Measurements from ENCODE around the gene CPSF7.

CPSF7 gene

DNA sequence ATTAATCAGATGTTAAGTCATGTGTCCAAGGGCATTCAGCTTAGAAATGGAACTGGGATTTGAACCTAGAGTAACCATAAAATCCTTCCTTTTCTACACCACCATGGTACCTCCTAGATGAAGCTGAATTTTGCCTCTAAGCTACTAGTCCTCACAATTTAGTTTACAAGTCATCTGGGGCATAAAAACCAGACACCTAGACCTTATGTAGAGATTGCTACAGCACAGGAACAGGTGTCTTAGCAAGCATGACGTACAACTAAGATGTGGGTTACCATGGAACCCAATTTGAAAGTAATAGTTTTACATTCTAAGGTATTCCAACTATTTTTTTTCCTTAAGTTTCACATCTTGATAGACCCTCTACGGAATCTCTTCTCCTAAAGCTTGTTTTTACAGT, 28.2 kb downstream of the CPSF7 start:
- no peak for TF ChIP-seq EZH2 (IDR thresholded peaks at IDR 0.05; ENCODE audit: borderline replicate concordance, low read depth, low read length, severe bottlenecking)
- TF ChIP-seq, protein P1, sequence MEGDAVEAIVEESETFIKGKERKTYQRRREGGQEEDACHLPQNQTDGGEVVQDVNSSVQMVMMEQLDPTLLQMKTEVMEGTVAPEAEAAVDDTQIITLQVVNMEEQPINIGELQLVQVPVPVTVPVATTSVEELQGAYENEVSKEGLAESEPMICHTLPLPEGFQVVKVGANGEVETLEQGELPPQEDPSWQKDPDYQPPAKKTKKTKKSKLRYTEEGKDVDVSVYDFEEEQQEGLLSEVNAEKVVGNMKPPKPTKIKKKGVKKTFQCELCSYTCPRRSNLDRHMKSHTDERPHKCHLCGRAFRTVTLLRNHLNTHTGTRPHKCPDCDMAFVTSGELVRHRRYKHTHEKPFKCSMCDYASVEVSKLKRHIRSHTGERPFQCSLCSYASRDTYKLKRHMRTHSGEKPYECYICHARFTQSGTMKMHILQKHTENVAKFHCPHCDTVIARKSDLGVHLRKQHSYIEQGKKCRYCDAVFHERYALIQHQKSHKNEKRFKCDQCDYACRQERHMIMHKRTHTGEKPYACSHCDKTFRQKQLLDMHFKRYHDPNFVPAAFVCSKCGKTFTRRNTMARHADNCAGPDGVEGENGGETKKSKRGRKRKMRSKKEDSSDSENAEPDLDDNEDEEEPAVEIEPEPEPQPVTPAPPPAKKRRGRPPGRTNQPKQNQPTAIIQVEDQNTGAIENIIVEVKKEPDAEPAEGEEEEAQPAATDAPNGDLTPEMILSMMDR (IDR thresholded peaks at IDR 0.05; ENCODE audit: borderline replicate concordance, extremely low read depth, low read length, poor library complexity, severe bottlenecking), result no peak
- ATAC-seq (ENCODE audit: insufficient read depth, low read depth), result 0 out of 3 replicates have a peak, but pooled peaks have one; percentile 22
- Histone ChIP-seq H3K36me3 (ENCODE audit: insufficient read depth, low read length) (peaks cover 42% of the 10 kb centered on the region), H2AFZ (ENCODE audit: low read depth, low read length) (no peak overlapping the region), H3K9ac (ENCODE audit: low read depth, low read length) (no peak overlapping the region), H4K20me1 (ENCODE audit: insufficient read depth, low read length) (peaks cover 21% of the 10 kb centered on the region), H3K4me3 (ENCODE audit: low read depth in 1 of 2, low read length in 2 of 2) (no peak overlapping the region), H3K27ac (ENCODE audit: low read length) (no peak overlapping the region), H3K4me2 (ENCODE audit: insufficient read depth, low read length) (no peak overlapping the region), H3K27me3 (ENCODE audit: insufficient read depth, low read length, poor library complexity) (no peaks in the 10 kb centered on the region), H3K9me3 (ENCODE audit: insufficient read depth, low read length, severe bottlenecking) (no peaks in the 10 kb centered on the region), H3K79me2 (ENCODE audit: insufficient read depth, low read length) (no peaks in the 10 kb centered on the region), H3K4me1 (ENCODE audit: insufficient read depth, low read length) (no peaks in the 10 kb centered on the region)
- no peak for DNase-seq

DNA sequence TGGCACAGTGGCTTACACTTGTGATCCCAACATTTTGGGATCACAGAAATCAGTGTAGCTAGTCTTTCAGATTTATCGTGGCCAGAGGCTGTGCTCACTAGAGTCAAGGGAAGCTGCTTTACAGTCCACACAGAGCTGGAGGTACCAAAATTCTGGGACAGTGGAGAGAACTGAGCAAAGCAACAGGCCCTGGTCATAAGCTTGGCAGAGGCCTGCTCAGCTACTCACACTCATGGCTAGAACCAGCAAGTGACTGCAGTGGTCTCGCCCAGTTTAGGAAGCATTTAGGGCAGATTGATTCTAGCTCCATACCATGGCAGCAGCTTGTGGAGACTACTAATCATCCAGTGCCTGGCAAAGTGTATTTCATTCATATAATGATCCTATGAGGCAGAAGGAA, 28.6 kb downstream of the CPSF7 start:
- Histone ChIP-seq H3K79me2 (ENCODE audit: insufficient read depth, low read length) (no peaks in the 10 kb centered on the region), H4K20me1 (ENCODE audit: insufficient read depth, low read length) (peaks cover 20% of the 10 kb centered on the region), H3K4me1 (ENCODE audit: insufficient read depth, low read length) (no peaks in the 10 kb centered on the region), H3K9ac (ENCODE audit: low read depth, low read length) (no peak overlapping the region), H3K4me2 (ENCODE audit: insufficient read depth, low read length) (no peak overlapping the region), H2AFZ (ENCODE audit: low read depth, low read length) (no peak overlapping the region), H3K4me3 (ENCODE audit: low read depth in 1 of 2, low read length in 2 of 2) (no peak overlapping the region), H3K36me3 (ENCODE audit: insufficient read depth, low read length) (peaks cover 39% of the 10 kb centered on the region), H3K27me3 (ENCODE audit: insufficient read depth, low read length, poor library complexity) (no peaks in the 10 kb centered on the region), H3K9me3 (ENCODE audit: insufficient read depth, low read length, severe bottlenecking) (no peaks in the 10 kb centered on the region), H3K27ac (ENCODE audit: low read length) (no peak overlapping the region)
- no peak for TF ChIP-seq EZH2 (IDR thresholded peaks at IDR 0.05; ENCODE audit: borderline replicate concordance, low read depth, low read length, severe bottlenecking)
- TF ChIP-seq, protein P1 (IDR thresholded peaks at IDR 0.05; ENCODE audit: borderline replicate concordance, extremely low read depth, low read length, poor library complexity, severe bottlenecking), result no peak
- ATAC-seq (ENCODE audit: insufficient read depth, low read depth), result peak; percentile 40; the same call in 2 of the 3 replicates
- DNase-seq, result no peak

DNA sequence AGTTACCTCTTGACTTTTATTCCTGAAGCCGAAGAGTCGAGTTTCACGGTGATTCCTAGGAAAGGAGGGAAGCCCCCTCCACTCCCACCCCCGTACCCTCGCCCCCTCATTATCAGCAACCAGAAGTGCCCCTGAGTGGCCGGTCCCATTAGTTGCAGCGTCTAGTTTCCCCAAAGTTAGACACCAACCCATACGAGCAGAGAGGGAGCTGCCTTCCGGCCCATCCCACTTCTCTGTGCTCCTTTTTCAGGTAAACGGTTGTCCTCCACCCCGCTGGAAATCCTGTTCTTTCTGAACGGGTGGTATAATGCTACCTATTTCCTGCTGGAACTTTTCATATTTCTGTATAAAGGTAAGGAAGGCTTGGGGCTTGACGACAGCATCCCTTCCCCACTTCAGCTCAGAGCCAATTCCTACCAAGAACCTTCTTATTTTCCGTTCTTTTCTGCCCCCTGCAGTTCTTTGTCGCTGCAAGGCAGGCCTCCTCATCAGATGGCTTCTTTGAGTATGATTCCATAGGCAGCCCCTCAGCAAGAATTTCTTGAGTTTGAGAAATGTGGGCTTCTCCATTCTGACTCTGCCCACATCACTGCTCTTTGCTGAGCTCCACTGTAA, 36.7 kb downstream of the CPSF7 start:
- no peak overlapping the region for H2AFZ ChIP-seq (ENCODE audit: low read depth, low read length)
- no peak overlapping the region for H3K27ac ChIP-seq (ENCODE audit: low read length)
- no peak overlapping the region for H3K4me3 ChIP-seq (ENCODE audit: low read depth in 1 of 2, low read length in 2 of 2)
- ATAC-seq (ENCODE audit: insufficient read depth, low read depth) (no peak), DNase-seq (no peak)
- H3K9me3 ChIP-seq (ENCODE audit: insufficient read depth, low read length, severe bottlenecking), result no peaks in the 10 kb centered on the region
- no peak overlapping the region for H3K4me2 ChIP-seq (ENCODE audit: insufficient read depth, low read length)
- H3K9ac ChIP-seq (ENCODE audit: low read depth, low read length), result no peak overlapping the region
- H3K4me1 ChIP-seq (ENCODE audit: insufficient read depth, low read length), result no peaks in the 10 kb centered on the region
- no peaks in the 10 kb centered on the region for H3K36me3 ChIP-seq (ENCODE audit: insufficient read depth, low read length)
- H3K27me3 ChIP-seq (ENCODE audit: insufficient read depth, low read length, poor library complexity), result peaks cover 3% of the 10 kb centered on the region
- H3K79me2 ChIP-seq (ENCODE audit: insufficient read depth, low read length), result no peaks in the 10 kb centered on the region
- no peak for TF ChIP-seq EZH2 (IDR thresholded peaks at IDR 0.05; ENCODE audit: borderline replicate concordance, low read depth, low read length, severe bottlenecking)
- TF ChIP-seq, protein P1 (IDR thresholded peaks at IDR 0.05; ENCODE audit: borderline replicate concordance, extremely low read depth, low read length, poor library complexity, severe bottlenecking), result no peak
- no peaks in the 10 kb centered on the region for H4K20me1 ChIP-seq (ENCODE audit: insufficient read depth, low read length)

Data from DND-41 (cell line).